SK-N-SH treated with all-trans-retinoic acid at 6 μM for 48 hours (cell line): ENCODE measurements around the gene JPT2.

Experiments
- ATAC-seq: fragments of 200-7000 bp; cut with Tn5 transposase; 3 replicates; pipeline ENCODE4 v1.9.1; 2020; ENCODE audit warnings: mild to moderate bottlenecking, moderate library complexity
- ARNTL ChIP-seq: fragments of 450-650 bp; formaldehyde crosslinking; IDR thresholded peaks from 2 replicates; pipeline ENCODE4 v1.5.0; 2020; ENCODE audit warnings: low read depth, mild to moderate bottlenecking, moderate library complexity, borderline replicate concordance
- CREB5 ChIP-seq: fragments of 250-450 bp; sonication (Bioruptor Pico); IDR thresholded peaks from 2 replicates; pipeline ENCODE4 v1.5.1; 2020; ENCODE audit warnings: low read depth, mild to moderate bottlenecking, moderate library complexity
- CSDC2 ChIP-seq: fragments of 250-450 bp; sonication (Bioruptor Pico); IDR thresholded peaks from 2 replicates; pipeline ENCODE4 v1.5.0; 2020; ENCODE audit warnings: mild to moderate bottlenecking, moderate library complexity
- CSRNP3 ChIP-seq: fragments of 250-450 bp; sonication (Bioruptor Pico); IDR thresholded peaks from 2 replicates; pipeline ENCODE4 v1.5.1; 2021; ENCODE audit warnings: mild to moderate bottlenecking, moderate library complexity
- GLIS3 ChIP-seq: fragments of 250-450 bp; sonication (Bioruptor Pico); IDR thresholded peaks from 2 replicates; pipeline ENCODE4 v1.5.0; 2020; ENCODE audit warnings: mild to moderate bottlenecking, moderate library complexity
- PATZ1 ChIP-seq: fragments of 250-450 bp; sonication (Bioruptor Pico); IDR thresholded peaks from 2 replicates; pipeline ENCODE4 v1.8.0; 2020; ENCODE audit warnings: mild to moderate bottlenecking, moderate library complexity, borderline replicate concordance
- POU6F1 ChIP-seq: fragments of 250-450 bp; sonication (Bioruptor Pico); IDR thresholded peaks from 2 replicates; pipeline ENCODE4 v1.8.0; 2021; ENCODE audit warnings: low read depth, mild to moderate bottlenecking, moderate library complexity, borderline replicate concordance
- PPARA ChIP-seq: fragments of 250-450 bp; sonication (Bioruptor Pico); IDR thresholded peaks from 2 replicates; pipeline ENCODE4 v1.5.0; 2020; ENCODE audit warnings: mild to moderate bottlenecking, borderline replicate concordance
- RARB ChIP-seq: fragments of 250-450 bp; sonication (Bioruptor Pico); IDR thresholded peaks from 2 replicates; pipeline ENCODE4 v1.8.0; 2021; ENCODE audit warnings: mild to moderate bottlenecking, moderate library complexity
- TOX ChIP-seq: fragments of 250-450 bp; sonication (Bioruptor Pico); IDR thresholded peaks from 2 replicates; pipeline ENCODE4 v1.8.0; 2021; ENCODE audit warnings: mild to moderate bottlenecking, moderate library complexity, borderline replicate concordance
- TSHZ2 ChIP-seq: fragments of 250-450 bp; sonication (Bioruptor Pico); IDR thresholded peaks from 2 replicates; pipeline ENCODE4 v1.5.0; 2020; ENCODE audit warnings: mild to moderate bottlenecking, moderate library complexity
- ZFP3 ChIP-seq: fragments of 250-450 bp; sonication (Bioruptor Pico); IDR thresholded peaks from 2 replicates; pipeline ENCODE4 v1.5.0; 2020; ENCODE audit warnings: mild to moderate bottlenecking, moderate library complexity
- ZFP30 ChIP-seq: fragments of 450-650 bp; formaldehyde crosslinking; IDR thresholded peaks from 2 replicates; pipeline ENCODE4 v1.5.0; 2022; ENCODE audit warnings: mild to moderate bottlenecking, moderate library complexity
- ZNF565 ChIP-seq: fragments of 450-650 bp; formaldehyde crosslinking; conservative IDR thresholded peaks from 2 replicates; pipeline ENCODE4 v1.5.0; 2020; ENCODE audit warnings: low read depth, mild to moderate bottlenecking, moderate library complexity
- ZNF70 ChIP-seq: fragments of 450-650 bp; formaldehyde crosslinking; IDR thresholded peaks from 2 replicates; pipeline ENCODE4 v1.5.0; 2020; ENCODE audit warnings: mild to moderate bottlenecking, moderate library complexity
- ZNF8 ChIP-seq: fragments of 450-650 bp; formaldehyde crosslinking; IDR thresholded peaks from 2 replicates; pipeline ENCODE4 v1.5.0; 2020; ENCODE audit warnings: mild to moderate bottlenecking, moderate library complexity

The JPT2 gene

GRCh38 chr16:1677942-1678499, at the start of gene JPT2:
Gene JPT2, plus strand, starts transcription at chr16:1678279. Its CDS starts 34 bp downstream, at chr16:1678313.
- TF ChIP-seq ZFP3 (CRISPR knock-in tag) = no peak
- no peak for TF ChIP-seq ZNF8
- no peak for TF ChIP-seq TOX
- TF ChIP-seq ZNF70 (CRISPR knock-in tag) = no peak
- no peak for TF ChIP-seq RARB (CRISPR knock-in tag)
- no peak for TF ChIP-seq PATZ1
- no peak for TF ChIP-seq ZNF565 (CRISPR knock-in tag)
- no peak for TF ChIP-seq CSRNP3
- TF ChIP-seq TSHZ2 = no peak
- no peak for TF ChIP-seq ZFP30 (CRISPR knock-in tag)
- no peak for TF ChIP-seq CSDC2 (CRISPR knock-in tag)
- TF ChIP-seq CREB5 (CRISPR knock-in tag) = no peak
- TF ChIP-seq, all 23 proteins: peak for 0
- peak; percentile 96 for ATAC-seq

- no peak for ATAC-seq
- TF ChIP-seq ZFP30 (CRISPR knock-in tag) (no peak), POU6F1 (CRISPR knock-in tag) (no peak), PATZ1 (no peak), CSDC2 (CRISPR knock-in tag) (no peak), CSRNP3 (no peak), ARNTL (CRISPR knock-in tag) (no peak), GLIS3 (CRISPR knock-in tag) (no peak), PPARA (CRISPR knock-in tag) (no peak)
Measured at GRCh38 chr16:1630450-1631213, 47.4 kb upstream of the JPT2 start.
